ENCODE results near the gene FRMD4A. TPM values are rescaled to one million over a fixed set of nuclear protein-coding genes. Genes with fewer than 3 reads are reported as not detected.

Gene FRMD4A
- total and polyA plus RNA-seq, 10 of the 15 experiments (the other 5 are each of a cell fraction or from before 2014, with no cell fraction given) = 17.8 to 75.2 (median 39.1) TPM

DNA sequence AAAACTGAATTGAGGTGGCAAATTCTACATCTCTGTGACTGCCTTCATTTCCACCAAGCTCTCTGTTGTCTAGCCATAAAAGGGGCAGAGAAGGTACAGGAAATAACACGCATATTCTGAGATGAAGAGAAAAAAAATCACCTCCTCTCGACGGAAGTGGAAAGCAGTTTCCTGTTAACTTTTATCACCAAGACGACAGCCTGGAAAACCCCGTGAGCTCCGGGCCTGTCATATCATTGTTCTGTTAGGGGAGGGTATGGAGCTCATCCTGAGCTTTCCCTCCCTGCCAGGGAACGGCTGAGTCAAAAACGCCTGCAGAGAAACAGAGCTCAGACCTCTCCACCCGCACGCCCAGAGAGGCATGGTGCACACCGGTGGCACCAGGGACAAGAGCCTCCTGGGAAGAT lies 543.7 kb downstream of the FRMD4A start (continued):
- TF ChIP-seq, protein P1, sequence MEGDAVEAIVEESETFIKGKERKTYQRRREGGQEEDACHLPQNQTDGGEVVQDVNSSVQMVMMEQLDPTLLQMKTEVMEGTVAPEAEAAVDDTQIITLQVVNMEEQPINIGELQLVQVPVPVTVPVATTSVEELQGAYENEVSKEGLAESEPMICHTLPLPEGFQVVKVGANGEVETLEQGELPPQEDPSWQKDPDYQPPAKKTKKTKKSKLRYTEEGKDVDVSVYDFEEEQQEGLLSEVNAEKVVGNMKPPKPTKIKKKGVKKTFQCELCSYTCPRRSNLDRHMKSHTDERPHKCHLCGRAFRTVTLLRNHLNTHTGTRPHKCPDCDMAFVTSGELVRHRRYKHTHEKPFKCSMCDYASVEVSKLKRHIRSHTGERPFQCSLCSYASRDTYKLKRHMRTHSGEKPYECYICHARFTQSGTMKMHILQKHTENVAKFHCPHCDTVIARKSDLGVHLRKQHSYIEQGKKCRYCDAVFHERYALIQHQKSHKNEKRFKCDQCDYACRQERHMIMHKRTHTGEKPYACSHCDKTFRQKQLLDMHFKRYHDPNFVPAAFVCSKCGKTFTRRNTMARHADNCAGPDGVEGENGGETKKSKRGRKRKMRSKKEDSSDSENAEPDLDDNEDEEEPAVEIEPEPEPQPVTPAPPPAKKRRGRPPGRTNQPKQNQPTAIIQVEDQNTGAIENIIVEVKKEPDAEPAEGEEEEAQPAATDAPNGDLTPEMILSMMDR (IDR thresholded peaks at IDR 0.05 in 2 of 3, conservative IDR thresholded peaks at IDR 0.05 in 1 of 3; ENCODE audit: control insufficient read depth in 2 of 3, extremely low read depth in 1 of 3, insufficient read depth in 1 of 3, low read depth in 3 of 3, low read length in 3 of 3) = no peak
- TF ChIP-seq, protein P2, sequence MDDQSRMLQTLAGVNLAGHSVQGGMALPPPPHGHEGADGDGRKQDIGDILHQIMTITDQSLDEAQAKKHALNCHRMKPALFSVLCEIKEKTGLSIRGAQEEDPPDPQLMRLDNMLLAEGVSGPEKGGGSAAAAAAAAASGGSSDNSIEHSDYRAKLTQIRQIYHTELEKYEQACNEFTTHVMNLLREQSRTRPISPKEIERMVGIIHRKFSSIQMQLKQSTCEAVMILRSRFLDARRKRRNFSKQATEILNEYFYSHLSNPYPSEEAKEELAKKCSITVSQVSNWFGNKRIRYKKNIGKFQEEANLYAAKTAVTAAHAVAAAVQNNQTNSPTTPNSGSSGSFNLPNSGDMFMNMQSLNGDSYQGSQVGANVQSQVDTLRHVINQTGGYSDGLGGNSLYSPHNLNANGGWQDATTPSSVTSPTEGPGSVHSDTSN (IDR thresholded peaks at IDR 0.05; ENCODE audit: insufficient replicate concordance, low read depth, low read length) = peak; percentile 64
- TF ChIP-seq FOXM1 (IDR thresholded peaks at IDR 0.05; ENCODE audit: low read depth, low read length) (no peak), NR2C2 (IDR thresholded peaks at IDR 0.05; ENCODE audit: borderline replicate concordance, control insufficient read depth, insufficient read length, low read depth) (no peak), RFX5 (IDR thresholded peaks at IDR 0.05; ENCODE audit: low read depth, low read length) (peak; percentile 53), YBX1 (IDR thresholded peaks at IDR 0.05) (no peak), SP1 (IDR thresholded peaks at IDR 0.05; ENCODE audit: low read depth, low read length) (no peak), CREM (IDR thresholded peaks at IDR 0.05; ENCODE audit: low read depth) (peak; percentile 22; the same call in 1 of the 2 replicates), BCL11A (IDR thresholded peaks at IDR 0.05; ENCODE audit: low read depth, low read length) (no peak), RUNX3 (IDR thresholded peaks at IDR 0.05; ENCODE audit: low read length) (peak; percentile 28; the same call in 1 of the 2 replicates), POLR2A (IDR thresholded peaks at IDR 0.05; ENCODE audit: low read depth, low read length) (0 out of 2 replicates have a peak, but pooled peaks have one; percentile 19), MTA2 (IDR thresholded peaks at IDR 0.05; ENCODE audit: low read depth) (no peak), IKZF2 (IDR thresholded peaks at IDR 0.05) (peak; percentile 34 to 44; a peak in 2 of 4 replicates), HDAC6 (IDR thresholded peaks at IDR 0.05; ENCODE audit: unreplicated experiment) (no peak), JUND (IDR thresholded peaks at IDR 0.05; ENCODE audit: low read depth, low read length) (no peak), SUZ12 (IDR thresholded peaks at IDR 0.05; ENCODE audit: unreplicated experiment) (no peak), ETV6 (conservative IDR thresholded peaks at IDR 0.05 in 1 of 2, IDR thresholded peaks at IDR 0.05 in 1 of 2; ENCODE audit: borderline replicate concordance in 1 of 2, low read depth in 1 of 2) (peak in 1 of 2 experiments; percentile 82; a peak in 2 of 4 replicates)
- TF ChIP-seq, protein P3, sequence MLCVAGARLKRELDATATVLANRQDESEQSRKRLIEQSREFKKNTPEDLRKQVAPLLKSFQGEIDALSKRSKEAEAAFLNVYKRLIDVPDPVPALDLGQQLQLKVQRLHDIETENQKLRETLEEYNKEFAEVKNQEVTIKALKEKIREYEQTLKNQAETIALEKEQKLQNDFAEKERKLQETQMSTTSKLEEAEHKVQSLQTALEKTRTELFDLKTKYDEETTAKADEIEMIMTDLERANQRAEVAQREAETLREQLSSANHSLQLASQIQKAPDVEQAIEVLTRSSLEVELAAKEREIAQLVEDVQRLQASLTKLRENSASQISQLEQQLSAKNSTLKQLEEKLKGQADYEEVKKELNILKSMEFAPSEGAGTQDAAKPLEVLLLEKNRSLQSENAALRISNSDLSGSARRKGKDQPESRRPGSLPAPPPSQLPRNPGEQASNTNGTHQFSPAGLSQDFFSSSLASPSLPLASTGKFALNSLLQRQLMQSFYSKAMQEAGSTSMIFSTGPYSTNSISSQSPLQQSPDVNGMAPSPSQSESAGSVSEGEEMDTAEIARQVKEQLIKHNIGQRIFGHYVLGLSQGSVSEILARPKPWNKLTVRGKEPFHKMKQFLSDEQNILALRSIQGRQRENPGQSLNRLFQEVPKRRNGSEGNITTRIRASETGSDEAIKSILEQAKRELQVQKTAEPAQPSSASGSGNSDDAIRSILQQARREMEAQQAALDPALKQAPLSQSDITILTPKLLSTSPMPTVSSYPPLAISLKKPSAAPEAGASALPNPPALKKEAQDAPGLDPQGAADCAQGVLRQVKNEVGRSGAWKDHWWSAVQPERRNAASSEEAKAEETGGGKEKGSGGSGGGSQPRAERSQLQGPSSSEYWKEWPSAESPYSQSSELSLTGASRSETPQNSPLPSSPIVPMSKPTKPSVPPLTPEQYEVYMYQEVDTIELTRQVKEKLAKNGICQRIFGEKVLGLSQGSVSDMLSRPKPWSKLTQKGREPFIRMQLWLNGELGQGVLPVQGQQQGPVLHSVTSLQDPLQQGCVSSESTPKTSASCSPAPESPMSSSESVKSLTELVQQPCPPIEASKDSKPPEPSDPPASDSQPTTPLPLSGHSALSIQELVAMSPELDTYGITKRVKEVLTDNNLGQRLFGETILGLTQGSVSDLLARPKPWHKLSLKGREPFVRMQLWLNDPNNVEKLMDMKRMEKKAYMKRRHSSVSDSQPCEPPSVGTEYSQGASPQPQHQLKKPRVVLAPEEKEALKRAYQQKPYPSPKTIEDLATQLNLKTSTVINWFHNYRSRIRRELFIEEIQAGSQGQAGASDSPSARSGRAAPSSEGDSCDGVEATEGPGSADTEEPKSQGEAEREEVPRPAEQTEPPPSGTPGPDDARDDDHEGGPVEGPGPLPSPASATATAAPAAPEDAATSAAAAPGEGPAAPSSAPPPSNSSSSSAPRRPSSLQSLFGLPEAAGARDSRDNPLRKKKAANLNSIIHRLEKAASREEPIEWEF (IDR thresholded peaks at IDR 0.05; ENCODE audit: insufficient replicate concordance, low read depth, low read length) = no peak
- TF ChIP-seq, protein P4, sequence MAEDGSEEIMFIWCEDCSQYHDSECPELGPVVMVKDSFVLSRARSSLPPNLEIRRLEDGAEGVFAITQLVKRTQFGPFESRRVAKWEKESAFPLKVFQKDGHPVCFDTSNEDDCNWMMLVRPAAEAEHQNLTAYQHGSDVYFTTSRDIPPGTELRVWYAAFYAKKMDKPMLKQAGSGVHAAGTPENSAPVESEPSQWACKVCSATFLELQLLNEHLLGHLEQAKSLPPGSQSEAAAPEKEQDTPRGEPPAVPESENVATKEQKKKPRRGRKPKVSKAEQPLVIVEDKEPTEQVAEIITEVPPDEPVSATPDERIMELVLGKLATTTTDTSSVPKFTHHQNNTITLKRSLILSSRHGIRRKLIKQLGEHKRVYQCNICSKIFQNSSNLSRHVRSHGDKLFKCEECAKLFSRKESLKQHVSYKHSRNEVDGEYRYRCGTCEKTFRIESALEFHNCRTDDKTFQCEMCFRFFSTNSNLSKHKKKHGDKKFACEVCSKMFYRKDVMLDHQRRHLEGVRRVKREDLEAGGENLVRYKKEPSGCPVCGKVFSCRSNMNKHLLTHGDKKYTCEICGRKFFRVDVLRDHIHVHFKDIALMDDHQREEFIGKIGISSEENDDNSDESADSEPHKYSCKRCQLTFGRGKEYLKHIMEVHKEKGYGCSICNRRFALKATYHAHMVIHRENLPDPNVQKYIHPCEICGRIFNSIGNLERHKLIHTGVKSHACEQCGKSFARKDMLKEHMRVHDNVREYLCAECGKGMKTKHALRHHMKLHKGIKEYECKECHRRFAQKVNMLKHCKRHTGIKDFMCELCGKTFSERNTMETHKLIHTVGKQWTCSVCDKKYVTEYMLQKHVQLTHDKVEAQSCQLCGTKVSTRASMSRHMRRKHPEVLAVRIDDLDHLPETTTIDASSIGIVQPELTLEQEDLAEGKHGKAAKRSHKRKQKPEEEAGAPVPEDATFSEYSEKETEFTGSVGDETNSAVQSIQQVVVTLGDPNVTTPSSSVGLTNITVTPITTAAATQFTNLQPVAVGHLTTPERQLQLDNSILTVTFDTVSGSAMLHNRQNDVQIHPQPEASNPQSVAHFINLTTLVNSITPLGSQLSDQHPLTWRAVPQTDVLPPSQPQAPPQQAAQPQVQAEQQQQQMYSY (CRISPR knock-in tag; IDR thresholded peaks at IDR 0.05) = no peak

Data from GM12878 (cell line).